Measurements from ENCODE around the gene BIRC2. TPM values are rescaled to one million over a fixed set of nuclear protein-coding genes. Genes with fewer than 3 reads are reported as not detected.

BIRC2 gene
- polyA plus RNA-seq, 1 of the 3 experiments (the other 2 are of a cell fraction): 20.1 TPM

DNA sequence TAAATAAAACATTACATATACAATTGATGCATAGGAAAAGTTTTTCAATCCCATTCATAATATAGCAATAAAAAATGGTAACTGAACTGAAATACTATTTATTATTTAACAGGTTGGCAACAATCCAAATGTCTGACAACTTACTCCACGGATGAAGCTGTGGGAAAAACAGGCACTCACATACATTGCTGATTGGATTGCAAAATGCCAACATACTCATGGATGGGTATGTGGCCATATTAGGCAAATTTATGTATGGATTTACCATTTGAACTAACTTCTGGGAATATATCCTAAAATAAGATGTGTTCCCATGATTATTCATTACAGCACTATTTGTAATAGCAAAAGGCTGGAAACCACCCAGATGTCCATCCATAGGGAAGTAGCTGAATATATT, 3.2 kb upstream of the BIRC2 start:
- no peak overlapping the region for H3K4me3 ChIP-seq (ENCODE audit: low read depth in 2 of 2, low read length in 1 of 2)
- ChIA-PET CTCF (interaction anchor here (0.7 to 1.7 kb wide), 8 partner anchors 23 to 152 kb away, joined by 3 to 5 read pairs (median 4); no protein-coding TSS in a partner anchor), POLR2A (no interaction called here)
- no peaks in the 10 kb centered on the region for H3K27me3 ChIP-seq (ENCODE audit: insufficient read depth)
- DNase-seq: no peak
- peaks cover 17% of the 10 kb centered on the region for H3K79me2 ChIP-seq (ENCODE audit: insufficient read depth)
- peaks cover 0 to 14% of the 10 kb centered on the region in 2 experiments; a peak in 3 of 4 replicates for H3K4me1 ChIP-seq (ENCODE audit: control insufficient read depth in 1 of 2, insufficient read depth in 2 of 2, low read depth in 1 of 2, low read length in 1 of 2)
- peak overlapping the region in 1 of 2 experiments; percentile 98; a peak in 2 of 4 replicates for H3K27ac ChIP-seq (ENCODE audit: low read depth in 2 of 2, low read length in 1 of 2)
- TF ChIP-seq CHD2 (IDR thresholded peaks at IDR 0.05; ENCODE audit: low read length, partially characterized antibody): no peak
- TF ChIP-seq TAF1 (IDR thresholded peaks at IDR 0.05; ENCODE audit: borderline replicate concordance, low read depth, low read length): no peak
- no peak for TF ChIP-seq SIN3A (IDR thresholded peaks at IDR 0.05; ENCODE audit: borderline replicate concordance, low read depth, low read length)
- TF ChIP-seq SMC3 (IDR thresholded peaks at IDR 0.05; ENCODE audit: low read depth, low read length): no peak
- TF ChIP-seq GATA2 (CRISPR knock-in tag; IDR thresholded peaks at IDR 0.05): no peak
- TF ChIP-seq NFIC (IDR thresholded peaks at IDR 0.05; ENCODE audit: borderline replicate concordance): peak; percentile 49; the same call in 1 of the 2 replicates
- H4K20me1 ChIP-seq (ENCODE audit: insufficient read depth): peaks cover 8% of the 10 kb centered on the region; the same call in 1 of the 2 replicates
- H3F3A ChIP-seq (replicated peaks; ENCODE audit: insufficient read depth): peaks cover 23% of the 10 kb centered on the region
- H3K9me2 ChIP-seq: no peaks in the 10 kb centered on the region
- 26% methylated on average over 1 of the region's 1 CpG for WGBS (ENCODE audit: low lambda C conversion rate)
- no peaks in the 10 kb centered on the region for H3K9me3 ChIP-seq
- no peak overlapping the region for H2AFZ ChIP-seq (ENCODE audit: low read depth)
- H3K4me2 ChIP-seq: no peak overlapping the region
- no peaks in the 10 kb centered on the region for H3K36me3 ChIP-seq (replicated peaks in 1 of 2; ENCODE audit: control insufficient read depth in 1 of 2, insufficient read depth in 2 of 2, low read length in 1 of 2)
- no peak overlapping the region for H3K9ac ChIP-seq

DNA sequence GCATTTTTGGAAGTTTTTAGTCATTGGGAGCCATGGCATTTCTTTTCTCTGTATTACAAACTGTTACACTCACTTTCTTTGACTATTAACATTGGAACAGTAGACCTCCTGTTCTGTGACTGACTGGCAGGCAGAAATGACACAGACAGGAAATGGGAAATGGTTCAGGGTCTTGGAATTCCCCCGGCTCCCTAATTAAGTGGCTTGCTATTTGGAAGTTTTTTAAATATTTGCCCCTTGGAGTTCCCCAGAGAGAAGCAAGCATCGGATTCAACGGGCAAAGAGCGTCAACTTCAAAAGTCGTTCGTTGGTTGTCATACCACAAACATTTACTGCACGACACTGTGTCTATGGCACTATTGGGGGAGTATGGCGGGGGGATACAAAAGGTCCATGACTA, 1.1 kb upstream of the BIRC2 start:
- no peaks in the 10 kb centered on the region for H3K9me3 ChIP-seq
- peaks cover 7 to 16% of the 10 kb centered on the region in 2 experiments; a peak in 3 of 4 replicates for H3K4me1 ChIP-seq (ENCODE audit: control insufficient read depth in 1 of 2, insufficient read depth in 2 of 2, low read depth in 1 of 2, low read length in 1 of 2)
- ChIA-PET POLR2A (no interaction called here), CTCF (interaction anchor here (0.6 to 1.0 kb wide), 3 partner anchors 58 to 292 kb away, joined by 3 to 4 read pairs (median 3); no protein-coding TSS in a partner anchor)
- H3K9ac ChIP-seq: peak overlapping the region; percentile 95
- peak overlapping the region; percentile 95 to 98; a peak in 3 of 4 replicates for H3K27ac ChIP-seq (ENCODE audit: low read depth in 2 of 2, low read length in 1 of 2)
- peaks cover 14 to 17% of the 10 kb centered on the region in 2 experiments for H3K36me3 ChIP-seq (replicated peaks in 1 of 2; ENCODE audit: control insufficient read depth in 1 of 2, insufficient read depth in 2 of 2, low read length in 1 of 2)
- peaks cover 38% of the 10 kb centered on the region for H3K79me2 ChIP-seq (ENCODE audit: insufficient read depth)
- H3K27me3 ChIP-seq (ENCODE audit: insufficient read depth): no peaks in the 10 kb centered on the region
- no peak for DNase-seq
- peaks cover 28% of the 10 kb centered on the region for H3F3A ChIP-seq (replicated peaks; ENCODE audit: insufficient read depth)
- H3K4me2 ChIP-seq: peak overlapping the region; percentile 80
- peaks cover 25% of the 10 kb centered on the region for H4K20me1 ChIP-seq (ENCODE audit: insufficient read depth)
- no peaks in the 10 kb centered on the region for H3K9me2 ChIP-seq
- 4% methylated on average over 8 of the region's 8 CpGs for WGBS (ENCODE audit: low lambda C conversion rate)
- peak overlapping the region; percentile 78 to 90 for H3K4me3 ChIP-seq (ENCODE audit: low read depth in 2 of 2, low read length in 1 of 2)
- peak overlapping the region; percentile 77; the same call in 1 of the 2 replicates for H2AFZ ChIP-seq (ENCODE audit: low read depth)
- TF ChIP-seq YY1 (IDR thresholded peaks at IDR 0.05; ENCODE audit: low read depth): no peak
- TF ChIP-seq, protein P1, sequence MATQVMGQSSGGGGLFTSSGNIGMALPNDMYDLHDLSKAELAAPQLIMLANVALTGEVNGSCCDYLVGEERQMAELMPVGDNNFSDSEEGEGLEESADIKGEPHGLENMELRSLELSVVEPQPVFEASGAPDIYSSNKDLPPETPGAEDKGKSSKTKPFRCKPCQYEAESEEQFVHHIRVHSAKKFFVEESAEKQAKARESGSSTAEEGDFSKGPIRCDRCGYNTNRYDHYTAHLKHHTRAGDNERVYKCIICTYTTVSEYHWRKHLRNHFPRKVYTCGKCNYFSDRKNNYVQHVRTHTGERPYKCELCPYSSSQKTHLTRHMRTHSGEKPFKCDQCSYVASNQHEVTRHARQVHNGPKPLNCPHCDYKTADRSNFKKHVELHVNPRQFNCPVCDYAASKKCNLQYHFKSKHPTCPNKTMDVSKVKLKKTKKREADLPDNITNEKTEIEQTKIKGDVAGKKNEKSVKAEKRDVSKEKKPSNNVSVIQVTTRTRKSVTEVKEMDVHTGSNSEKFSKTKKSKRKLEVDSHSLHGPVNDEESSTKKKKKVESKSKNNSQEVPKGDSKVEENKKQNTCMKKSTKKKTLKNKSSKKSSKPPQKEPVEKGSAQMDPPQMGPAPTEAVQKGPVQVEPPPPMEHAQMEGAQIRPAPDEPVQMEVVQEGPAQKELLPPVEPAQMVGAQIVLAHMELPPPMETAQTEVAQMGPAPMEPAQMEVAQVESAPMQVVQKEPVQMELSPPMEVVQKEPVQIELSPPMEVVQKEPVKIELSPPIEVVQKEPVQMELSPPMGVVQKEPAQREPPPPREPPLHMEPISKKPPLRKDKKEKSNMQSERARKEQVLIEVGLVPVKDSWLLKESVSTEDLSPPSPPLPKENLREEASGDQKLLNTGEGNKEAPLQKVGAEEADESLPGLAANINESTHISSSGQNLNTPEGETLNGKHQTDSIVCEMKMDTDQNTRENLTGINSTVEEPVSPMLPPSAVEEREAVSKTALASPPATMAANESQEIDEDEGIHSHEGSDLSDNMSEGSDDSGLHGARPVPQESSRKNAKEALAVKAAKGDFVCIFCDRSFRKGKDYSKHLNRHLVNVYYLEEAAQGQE (IDR thresholded peaks at IDR 0.05; ENCODE audit: low read depth, low read length): no peak
- TF ChIP-seq, protein P2, sequence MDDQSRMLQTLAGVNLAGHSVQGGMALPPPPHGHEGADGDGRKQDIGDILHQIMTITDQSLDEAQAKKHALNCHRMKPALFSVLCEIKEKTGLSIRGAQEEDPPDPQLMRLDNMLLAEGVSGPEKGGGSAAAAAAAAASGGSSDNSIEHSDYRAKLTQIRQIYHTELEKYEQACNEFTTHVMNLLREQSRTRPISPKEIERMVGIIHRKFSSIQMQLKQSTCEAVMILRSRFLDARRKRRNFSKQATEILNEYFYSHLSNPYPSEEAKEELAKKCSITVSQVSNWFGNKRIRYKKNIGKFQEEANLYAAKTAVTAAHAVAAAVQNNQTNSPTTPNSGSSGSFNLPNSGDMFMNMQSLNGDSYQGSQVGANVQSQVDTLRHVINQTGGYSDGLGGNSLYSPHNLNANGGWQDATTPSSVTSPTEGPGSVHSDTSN (IDR thresholded peaks at IDR 0.05): peak; percentile 86
- no peak for TF ChIP-seq ELF1 (IDR thresholded peaks at IDR 0.05)
- TF ChIP-seq GABPA (IDR thresholded peaks at IDR 0.05; ENCODE audit: low read depth): no peak
- TF ChIP-seq, protein P3, sequence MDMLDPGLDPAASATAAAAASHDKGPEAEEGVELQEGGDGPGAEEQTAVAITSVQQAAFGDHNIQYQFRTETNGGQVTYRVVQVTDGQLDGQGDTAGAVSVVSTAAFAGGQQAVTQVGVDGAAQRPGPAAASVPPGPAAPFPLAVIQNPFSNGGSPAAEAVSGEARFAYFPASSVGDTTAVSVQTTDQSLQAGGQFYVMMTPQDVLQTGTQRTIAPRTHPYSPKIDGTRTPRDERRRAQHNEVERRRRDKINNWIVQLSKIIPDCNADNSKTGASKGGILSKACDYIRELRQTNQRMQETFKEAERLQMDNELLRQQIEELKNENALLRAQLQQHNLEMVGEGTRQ (IDR thresholded peaks at IDR 0.05; ENCODE audit: borderline replicate concordance, low read depth, low read length): no peak
- TF ChIP-seq JUND (IDR thresholded peaks at IDR 0.05): peak; percentile 23; the same call in 1 of the 2 replicates
- peak; percentile 58; the same call in 1 of the 2 replicates for TF ChIP-seq FOSL2 (IDR thresholded peaks at IDR 0.05; ENCODE audit: borderline replicate concordance, low read depth)
- TF ChIP-seq TCF12 (IDR thresholded peaks at IDR 0.05): peak; percentile 54
- TF ChIP-seq RCOR1 (IDR thresholded peaks at IDR 0.05; ENCODE audit: low read length): no peak
- no peak for TF ChIP-seq NFIC (IDR thresholded peaks at IDR 0.05; ENCODE audit: borderline replicate concordance)
- TF ChIP-seq SIN3A (IDR thresholded peaks at IDR 0.05; ENCODE audit: borderline replicate concordance, low read depth, low read length): peak; percentile 71; the same call in 1 of the 2 replicates
- TF ChIP-seq, protein P4, sequence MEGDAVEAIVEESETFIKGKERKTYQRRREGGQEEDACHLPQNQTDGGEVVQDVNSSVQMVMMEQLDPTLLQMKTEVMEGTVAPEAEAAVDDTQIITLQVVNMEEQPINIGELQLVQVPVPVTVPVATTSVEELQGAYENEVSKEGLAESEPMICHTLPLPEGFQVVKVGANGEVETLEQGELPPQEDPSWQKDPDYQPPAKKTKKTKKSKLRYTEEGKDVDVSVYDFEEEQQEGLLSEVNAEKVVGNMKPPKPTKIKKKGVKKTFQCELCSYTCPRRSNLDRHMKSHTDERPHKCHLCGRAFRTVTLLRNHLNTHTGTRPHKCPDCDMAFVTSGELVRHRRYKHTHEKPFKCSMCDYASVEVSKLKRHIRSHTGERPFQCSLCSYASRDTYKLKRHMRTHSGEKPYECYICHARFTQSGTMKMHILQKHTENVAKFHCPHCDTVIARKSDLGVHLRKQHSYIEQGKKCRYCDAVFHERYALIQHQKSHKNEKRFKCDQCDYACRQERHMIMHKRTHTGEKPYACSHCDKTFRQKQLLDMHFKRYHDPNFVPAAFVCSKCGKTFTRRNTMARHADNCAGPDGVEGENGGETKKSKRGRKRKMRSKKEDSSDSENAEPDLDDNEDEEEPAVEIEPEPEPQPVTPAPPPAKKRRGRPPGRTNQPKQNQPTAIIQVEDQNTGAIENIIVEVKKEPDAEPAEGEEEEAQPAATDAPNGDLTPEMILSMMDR (IDR thresholded peaks at IDR 0.05): no peak
- no peak for TF ChIP-seq MEF2A (IDR thresholded peaks at IDR 0.05; ENCODE audit: borderline replicate concordance, low read depth)
- TF ChIP-seq TEAD4 (IDR thresholded peaks at IDR 0.05; ENCODE audit: borderline replicate concordance, insufficient read depth): peak; percentile 64; the same call in 1 of the 2 replicates
- no peak for TF ChIP-seq NRF1 (IDR thresholded peaks at IDR 0.05; ENCODE audit: low read depth, low read length)
